Body of pancreas (tissue), 4 donors: ENCODE measurements around the gene NOS1. TPM values are rescaled to one million over a fixed set of nuclear protein-coding genes. Genes with fewer than 3 reads are reported as not detected.
"Not testable (repeated sequence)": the region's sequence is repeated elsewhere in the genome, so short reads cannot be mapped to it uniquely, and the experiment has no call there.

ENCODE experiments used
- ATAC-seq: fragments of 150-250 bp; one replicate; pipeline ENCODE4 v1.9.1; 2016
- DNase-seq, 4 donors: peaks; one replicate each; pipeline ENCODE4 v3.0.0-alpha.2; 2019
- H3K27ac ChIP-seq, 4 donors: fragments of 200-600 bp; sonication (generic); 1 replicate in 3 of 4; 2 replicates in 1 of 4; pipeline versions ENCODE4 v1.5.1 to v1.6.1; 2016 to 2019; ENCODE audit warnings: mild to moderate bottlenecking in 1 of 4, mixed read lengths in 1 of 4, moderate library complexity in 1 of 4
- H3K27me3 ChIP-seq, 2 donors: fragments of 200-600 bp; sonication (generic); one replicate each; pipeline ENCODE4 v1.6.0; 2016; ENCODE audit warnings: mild to moderate bottlenecking in 1 of 2
- H3K36me3 ChIP-seq, 2 donors: fragments of 200-600 bp; sonication (generic); replicated peaks in 1 of 2; 2 replicates each; pipeline ENCODE4 v1.5.1; 2016; ENCODE audit warnings: low read depth in 2 of 2; ENCODE audit not compliant: insufficient read depth in 1 of 2
- H3K4me1 ChIP-seq: fragments of 200-600 bp; sonication (generic); one replicate; pipeline ENCODE4 v1.6.0; 2016
- H3K4me3 ChIP-seq, 2 donors: fragments of 200-600 bp; sonication (generic); 1 replicate in 1 of 2; 2 replicates in 1 of 2; pipeline ENCODE4 v1.5.1; 2016 to 2019
- H3K9me3 ChIP-seq, 3 donors: fragments of 200-600 bp; sonication (generic); 1 replicate in 2 of 3; 2 replicates in 1 of 3; pipeline ENCODE4 v1.5.1; 2016
- CTCF ChIP-seq, 7 experiments: fragments of 450-650 bp in 4 of 7; fragments of 200-600 bp in 3 of 7; sonication (generic) in 3 of 7; IDR thresholded peaks; one replicate each; pipeline ENCODE4 v1.5.1; 2016 to 2019; ENCODE audit warnings: antibody characterized with exemption in 7 of 7
- POLR2A ChIP-seq, 3 donors: fragments of 450-650 bp; IDR thresholded peaks; one replicate each; pipeline ENCODE4 v1.6.1; 2016; ENCODE audit warnings: antibody characterized with exemption in 3 of 3, mild to moderate bottlenecking in 2 of 3
- WGBS, 2 donors: methylation state at CpG; one replicate each; pipeline ENCODE4 v1.1.5; 2017; 5-methylcytosine and 5-hydroxymethylcytosine counted together
- intact Hi-C: fragments of 100-400 bp; cut with DNase I; formaldehyde crosslinking; loops from one replicate; pipeline ENCODE4 v1.15.1; 2023
- total RNA-seq, 2 donors: library from RNA; depleted of rRNA; stranded (reverse); fragments of >200 nt; gene quantifications; one replicate each; pipeline ENCODE4 v1.1.0, GENCODE V29; 2016

Gene NOS1
- total RNA-seq, 2 donors from 2014 or later = 0.78 to 12.9 TPM

GRCh38 chr12:117404203-117404853 lies 42.9 kb upstream of the NOS1 start:
- no peaks in the 10 kb centered on the region for H3K36me3 ChIP-seq
- intact Hi-C loops = no loop called here
- 79 to 85% methylated on average over 4 of the region's 4 CpGs for WGBS, 2 donors
- DNase-seq (no peak), ATAC-seq (no peak)
- peaks cover 27% of the 10 kb centered on the region for H3K4me1 ChIP-seq
- no peaks in the 10 kb centered on the region for H3K27me3 ChIP-seq
- no peak for TF ChIP-seq CTCF (IDR thresholded peaks at IDR 0.05)
- TF ChIP-seq POLR2A (IDR thresholded peaks at IDR 0.05) = no peak
- H3K9me3 ChIP-seq = no peaks in the 10 kb centered on the region
- H3K4me3 ChIP-seq = no peak overlapping the region
- no peak overlapping the region for H3K27ac ChIP-seq

DNA sequence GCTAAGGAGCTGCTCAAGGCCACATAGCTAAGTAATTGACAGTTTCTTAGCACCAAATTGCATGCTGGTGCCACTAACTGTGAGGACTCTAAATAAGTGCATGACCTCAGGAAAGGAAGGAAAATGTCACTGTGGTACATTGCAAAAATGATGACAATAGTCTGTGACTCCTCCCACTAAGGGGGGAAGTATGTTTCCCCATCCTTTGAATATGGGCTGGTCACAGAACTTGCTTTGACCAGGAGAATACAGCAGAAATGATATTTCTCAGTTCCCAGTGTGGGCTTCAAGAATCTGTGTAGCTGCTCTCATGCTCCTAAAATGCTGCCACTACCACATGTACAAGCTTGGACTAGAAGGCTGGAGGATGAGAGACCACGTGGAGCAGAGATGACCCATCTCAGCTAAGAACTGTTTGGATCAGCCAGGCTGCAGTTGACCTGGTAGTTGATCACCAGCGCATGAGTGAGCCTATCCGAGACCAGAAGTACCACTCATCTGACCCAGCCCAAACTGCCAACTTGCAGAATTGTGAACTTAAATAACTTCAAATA lies 42.2 kb upstream of the NOS1 start:
- H3K36me3 ChIP-seq = no peaks in the 10 kb centered on the region
- H3K4me1 ChIP-seq = peaks cover 20% of the 10 kb centered on the region
- no peak overlapping the region for H3K27ac ChIP-seq
- H3K4me3 ChIP-seq = no peak overlapping the region
- intact Hi-C loops = no loop called here
- ATAC-seq (no peak), DNase-seq (no peak)
- 94 to 98% methylated on average over 3 of the region's 3 CpGs for WGBS, 2 donors
- H3K27me3 ChIP-seq = no peaks in the 10 kb centered on the region
- no peaks in the 10 kb centered on the region for H3K9me3 ChIP-seq
- no peak for TF ChIP-seq CTCF (IDR thresholded peaks at IDR 0.05)
- TF ChIP-seq POLR2A (IDR thresholded peaks at IDR 0.05) = no peak

- intact Hi-C loops = no loop called here
- no peak for TF ChIP-seq CTCF (IDR thresholded peaks at IDR 0.05)
- TF ChIP-seq POLR2A (IDR thresholded peaks at IDR 0.05) = no peak
- Histone ChIP-seq H3K27ac (no peak overlapping the region), H3K9me3 (no peaks in the 10 kb centered on the region), H3K36me3 (no peaks in the 10 kb centered on the region), H3K4me1 (peaks cover 8% of the 10 kb centered on the region), H3K4me3 (no peak overlapping the region), H3K27me3 (no peaks in the 10 kb centered on the region)
- no peak for ATAC-seq
- WGBS, 2 donors = 70 to 87% methylated on average over 4 of the region's 4 CpGs
- DNase-seq = no peak
Observed at GRCh38 chr12:117402363-117402762, 40.9 kb upstream of the NOS1 start.

DNA sequence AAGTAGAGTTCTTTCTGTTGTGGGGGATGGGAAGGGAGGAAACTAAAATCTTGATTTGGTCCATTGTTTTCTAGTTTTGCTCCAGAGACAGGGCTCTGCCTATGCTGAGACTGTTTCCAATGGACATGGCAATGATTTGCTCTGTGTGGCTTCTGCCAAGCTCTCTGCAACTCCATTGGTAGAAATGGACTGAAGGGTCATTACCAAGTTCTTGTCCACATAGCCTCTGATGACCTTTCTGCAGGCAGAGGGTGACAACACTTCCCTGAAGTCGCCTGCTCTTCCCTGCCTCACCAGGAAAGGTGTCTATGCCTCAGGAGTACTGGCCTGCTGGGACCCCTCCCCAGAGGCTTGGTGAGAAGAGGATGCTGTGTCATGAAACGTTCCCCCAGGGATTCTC lies 39.5 kb upstream of the NOS1 start:
- intact Hi-C loops = no loop called here
- H3K4me1 ChIP-seq = no peaks in the 10 kb centered on the region
- no peak overlapping the region for H3K27ac ChIP-seq
- TF ChIP-seq POLR2A (IDR thresholded peaks at IDR 0.05) (no peak), CTCF (IDR thresholded peaks at IDR 0.05) (no peak)
- no peak for ATAC-seq
- no peaks in the 10 kb centered on the region for H3K27me3 ChIP-seq
- no peak for DNase-seq
- H3K9me3 ChIP-seq = no peaks in the 10 kb centered on the region
- no peak overlapping the region for H3K4me3 ChIP-seq
- no peaks in the 10 kb centered on the region for H3K36me3 ChIP-seq
- WGBS, 2 donors = 45 to 65% methylated on average over 1 to 2 of the region's 2 CpGs

DNA sequence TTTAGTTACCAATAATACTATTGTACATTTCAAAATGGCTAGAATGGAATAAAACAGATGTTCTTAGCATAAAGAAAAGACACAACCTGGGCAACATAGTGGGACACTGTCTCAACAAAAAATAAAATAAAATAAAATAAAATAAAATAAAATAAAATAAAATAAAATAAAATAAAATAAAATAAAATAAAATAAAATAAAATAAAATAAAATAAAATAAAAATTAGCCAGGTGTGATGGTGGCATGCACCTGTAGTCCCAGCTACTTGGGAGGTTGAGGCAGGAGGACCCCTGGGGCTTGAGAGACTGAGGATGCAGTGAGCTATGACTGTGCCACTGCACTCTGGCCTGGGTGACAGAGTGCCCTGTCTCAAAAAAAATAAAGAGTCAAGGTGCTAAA lies 37.1 kb upstream of the NOS1 start:
- H3K36me3 ChIP-seq, ATAC-seq, H3K27me3 ChIP-seq, intact Hi-C loops, H3K4me3 ChIP-seq, H3K27ac ChIP-seq, DNase-seq, H3K4me1 ChIP-seq, H3K9me3 ChIP-seq: not testable (repeated sequence)
